GM18907 (cell line): ENCODE measurements around the gene FHOD3.
A peak's percentile ranks its signal among the peaks of the same experiment; 100 is the strongest.

Experiments used
- ATAC-seq: cut with Tn5 transposase; IDR thresholded peaks from one replicate; pipeline ENCODE4 v1.9.1; 2021; ENCODE audit warnings: mild to moderate bottlenecking, moderate library complexity; ENCODE audit not compliant: unreplicated experiment

The FHOD3 gene

DNA sequence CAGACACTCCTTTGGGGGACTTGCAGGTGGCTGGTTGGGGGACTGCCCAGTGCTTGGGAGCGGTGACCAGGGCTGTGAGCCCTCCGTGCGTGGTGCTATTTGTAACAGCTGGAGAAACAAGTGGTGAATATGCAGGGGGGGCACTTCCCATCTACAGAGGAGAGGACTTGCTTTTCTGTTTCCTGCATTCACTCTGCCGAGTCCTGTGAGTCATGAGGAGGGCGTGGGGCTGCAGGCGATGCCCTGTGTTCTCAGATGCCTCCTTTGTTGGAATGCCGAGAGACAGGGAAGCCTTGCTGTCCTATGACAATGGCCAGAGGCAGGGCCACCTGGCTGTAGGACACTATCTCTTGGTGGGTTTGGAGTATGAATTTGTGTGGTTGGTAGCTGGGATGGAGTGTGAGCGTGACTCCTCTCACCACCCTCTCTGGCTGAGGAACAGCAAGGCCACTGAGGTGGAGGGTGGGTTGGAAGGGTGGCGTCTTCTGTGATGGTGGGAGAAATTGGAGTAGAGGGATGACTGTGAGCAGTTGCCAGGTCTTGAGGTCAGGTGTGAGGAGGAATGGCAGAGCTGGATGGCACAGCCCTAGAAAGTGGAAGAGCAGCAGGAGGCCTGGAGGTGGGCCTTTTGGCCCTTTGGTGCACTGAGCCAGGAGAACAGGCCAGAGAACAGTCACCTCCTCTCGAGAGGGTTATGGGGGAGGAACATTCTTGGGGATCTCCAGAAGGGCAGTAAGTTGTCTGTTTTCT is 24.3 kb downstream of the FHOD3 start:
- ATAC-seq, result no peak

- ATAC-seq, result no peak
These were observed 24.9 kb downstream of the FHOD3 start for GRCh38 chr18:36322408-36322728.

DNA sequence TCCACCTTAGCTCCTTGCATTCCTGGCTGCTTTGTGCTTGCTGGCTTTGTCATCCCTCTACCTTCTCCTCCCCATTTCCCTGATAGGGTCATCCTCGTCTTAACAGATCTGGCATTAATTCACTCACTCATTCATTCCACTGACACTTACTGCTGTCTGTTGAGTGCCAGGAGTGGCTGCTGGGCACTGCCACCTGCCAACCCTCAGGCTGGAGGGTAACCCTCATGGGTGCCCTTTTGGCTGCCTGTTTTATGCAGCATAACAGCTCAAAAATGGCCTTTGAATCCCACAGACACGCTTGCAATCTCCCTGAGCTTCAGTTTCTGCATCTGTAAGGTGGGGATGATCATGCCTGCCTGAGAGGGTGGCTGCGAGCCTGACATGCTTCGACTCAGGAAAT is 25.2 kb downstream of the FHOD3 start:
- no peak for ATAC-seq

DNA sequence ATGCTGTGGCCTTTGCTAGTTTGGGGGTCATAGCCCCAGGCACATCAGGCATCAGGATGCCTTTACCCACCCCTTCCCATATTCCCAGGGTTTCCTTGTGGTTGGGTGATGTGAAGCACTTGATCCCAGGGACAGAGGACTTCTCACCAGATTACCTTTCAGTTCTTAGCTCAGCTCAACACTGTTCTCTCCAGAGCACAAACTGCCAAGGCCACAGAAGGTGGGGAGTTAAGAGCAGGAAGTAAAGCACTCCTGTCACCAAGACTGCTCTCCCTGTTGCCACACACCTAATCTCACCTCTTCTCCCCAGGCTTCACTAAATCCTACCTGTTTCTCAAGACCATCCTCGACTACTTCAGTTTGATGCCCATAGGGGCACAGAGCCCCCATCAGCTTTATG is 25.9 kb downstream of the FHOD3 start:
- ATAC-seq, result no peak

GRCh38 chr18:36325846-36326245 is 28.3 kb downstream of the FHOD3 start:
- ATAC-seq, result no peak

GRCh38 chr18:36326771-36327170 is 29.3 kb downstream of the FHOD3 start:
- ATAC-seq, result no peak

DNA sequence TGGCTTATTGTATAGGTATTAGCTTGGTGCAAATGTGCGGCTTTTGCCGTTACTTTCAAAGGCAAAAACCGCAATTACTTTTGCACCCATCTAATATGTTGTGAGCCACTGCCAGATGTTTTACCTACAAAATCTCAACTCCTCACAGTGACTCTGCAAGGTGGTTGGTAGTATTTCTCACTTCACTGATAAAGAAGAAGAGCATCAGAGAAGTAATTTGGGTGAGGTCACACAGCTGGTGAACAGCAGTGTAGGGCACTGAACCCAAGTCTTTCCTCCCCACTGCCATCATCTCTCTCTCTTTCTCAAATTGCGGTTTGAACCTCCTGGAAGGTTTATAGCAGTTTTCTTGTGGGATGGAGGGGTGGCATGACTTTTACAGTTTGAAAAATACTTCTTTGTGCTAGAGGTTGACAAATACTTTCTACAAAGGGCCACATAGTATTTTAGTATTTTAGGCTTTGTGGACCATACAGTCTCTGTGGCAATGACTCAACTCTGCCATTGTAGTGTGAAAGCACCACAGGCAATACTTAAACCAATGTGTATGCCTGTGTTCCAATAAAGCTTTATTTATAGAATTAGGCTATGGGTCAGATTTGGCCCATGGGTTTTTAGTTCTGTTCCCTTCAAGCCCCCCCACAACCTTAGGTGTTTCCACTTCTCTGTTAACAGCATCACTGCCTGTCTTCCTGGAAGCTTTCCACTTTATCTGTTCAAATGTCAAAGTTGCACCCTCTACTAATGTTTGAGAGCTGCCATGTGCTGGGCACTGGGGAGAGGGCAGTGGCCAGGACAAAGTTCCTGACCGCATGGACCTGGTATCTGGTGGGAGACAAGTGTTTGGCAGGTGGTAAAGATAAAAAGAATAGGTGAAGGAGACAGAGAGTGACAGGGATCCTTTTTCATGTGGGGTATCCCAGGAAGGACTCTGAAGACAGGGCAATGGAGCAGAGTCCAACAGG is 30.1 kb downstream of the FHOD3 start:
- no peak for ATAC-seq

DNA sequence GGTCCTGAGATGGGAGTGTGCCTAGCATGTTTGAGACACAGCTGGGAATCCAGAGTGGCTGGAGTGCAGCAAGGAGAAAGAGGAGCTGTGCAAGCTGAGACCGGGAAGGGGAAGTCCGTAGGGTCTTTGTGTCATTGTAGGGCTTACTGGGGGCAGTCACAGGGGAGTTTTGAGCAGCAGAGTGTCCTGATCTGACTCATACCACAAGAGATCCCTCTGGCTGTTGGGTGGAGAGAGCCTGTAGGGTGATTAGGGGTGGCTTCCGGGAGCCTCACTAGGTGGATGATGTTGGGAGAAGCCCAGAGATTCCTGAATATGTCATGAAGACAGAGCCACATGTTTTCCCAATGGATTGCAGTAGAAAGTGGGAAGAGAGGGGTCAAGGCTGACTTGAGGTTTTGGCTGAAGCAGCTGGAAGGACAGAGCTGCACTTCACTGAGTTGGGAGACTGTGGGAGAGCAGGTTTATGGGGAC is 30.9 kb downstream of the FHOD3 start:
- no peak for ATAC-seq

DNA sequence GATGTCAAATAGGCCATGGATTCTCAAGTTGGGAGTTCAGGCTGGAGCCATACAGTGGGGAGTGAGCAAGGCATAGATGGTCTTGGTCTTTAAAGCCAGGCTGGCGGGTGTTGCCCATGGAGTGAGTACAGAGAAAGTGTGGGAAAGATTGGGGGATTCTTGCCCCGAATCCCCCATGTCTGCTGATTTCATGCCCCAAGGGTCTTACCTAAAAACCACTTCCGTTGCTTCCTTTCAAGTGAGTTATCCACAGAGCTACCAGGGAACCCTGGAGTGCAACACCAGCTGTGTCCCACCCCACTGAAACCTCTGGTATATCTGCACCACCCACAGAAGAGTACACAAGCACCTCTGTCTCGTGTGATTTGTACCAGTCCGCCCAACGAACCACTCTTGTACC is 31.4 kb downstream of the FHOD3 start:
- no peak for ATAC-seq

GRCh38 chr18:36329684-36330434 is 32.3 kb downstream of the FHOD3 start:
- ATAC-seq, result no peak

- no peak for ATAC-seq
These were observed 33.0 kb downstream of the FHOD3 start for GRCh38 chr18:36330435-36331052.

DNA sequence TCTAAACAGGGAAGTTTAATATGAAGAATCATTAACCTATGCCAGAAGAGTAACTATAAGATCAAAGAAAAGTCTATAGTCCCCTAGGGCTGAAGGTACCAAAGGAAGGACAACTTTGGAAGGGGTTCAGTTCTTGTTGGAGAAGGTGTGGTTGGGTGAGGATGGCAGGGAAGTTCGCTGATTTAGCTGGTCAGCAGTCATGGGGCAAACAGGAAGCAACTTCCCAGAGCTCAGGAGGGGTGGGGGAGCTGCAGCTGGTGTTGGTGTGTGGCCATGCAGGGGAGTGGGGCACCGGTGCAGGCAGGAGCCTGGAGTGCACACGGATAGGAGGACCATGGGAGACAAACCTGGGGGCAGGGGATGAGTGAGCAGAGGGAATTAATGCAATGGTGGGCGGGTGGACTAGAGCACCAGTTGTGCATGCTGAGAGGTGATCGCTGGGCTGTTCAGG is 34.0 kb downstream of the FHOD3 start:
- no peak for ATAC-seq

GRCh38 chr18:36333414-36333813 is 35.9 kb downstream of the FHOD3 start:
- no peak for ATAC-seq

- no peak for ATAC-seq
These were observed 37.3 kb downstream of the FHOD3 start for GRCh38 chr18:36334798-36335197.

GRCh38 chr18:36335476-36336279 is 38.2 kb downstream of the FHOD3 start:
- ATAC-seq, result no peak

DNA sequence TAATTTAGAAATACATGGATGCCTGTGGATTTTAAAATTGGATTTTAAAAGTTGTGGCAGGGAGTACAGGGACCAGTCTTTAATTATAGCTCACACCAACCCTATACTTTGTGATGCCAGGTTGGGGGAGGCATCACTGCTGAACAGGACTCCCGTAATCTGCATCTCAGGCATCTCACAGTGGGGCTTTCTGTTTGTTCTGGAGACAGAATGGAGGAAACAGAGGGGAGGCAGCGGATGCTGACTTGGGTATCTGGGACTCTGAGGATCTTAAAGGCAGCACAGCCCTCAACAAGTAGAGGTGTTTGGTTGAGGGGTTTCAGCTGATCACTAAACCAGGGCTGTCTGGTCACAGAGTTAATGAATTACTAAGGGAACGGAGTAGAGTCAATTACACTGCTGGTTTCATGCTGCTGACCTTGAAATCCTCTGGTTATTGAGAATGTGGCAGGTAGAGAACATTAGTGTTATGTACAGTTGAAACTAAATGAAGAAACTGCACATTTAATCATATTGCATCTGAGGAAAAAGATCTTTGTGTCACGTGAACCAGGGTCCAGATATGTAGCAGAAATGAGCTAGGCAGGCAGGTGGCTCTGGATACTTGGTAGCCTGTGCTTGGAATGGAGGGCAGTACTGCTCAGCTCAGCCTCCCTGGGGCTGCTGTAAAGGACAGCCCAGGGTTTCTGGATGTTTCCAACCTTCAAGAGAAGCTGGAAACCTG is 40.3 kb downstream of the FHOD3 start:
- peak; percentile 46 for ATAC-seq

DNA sequence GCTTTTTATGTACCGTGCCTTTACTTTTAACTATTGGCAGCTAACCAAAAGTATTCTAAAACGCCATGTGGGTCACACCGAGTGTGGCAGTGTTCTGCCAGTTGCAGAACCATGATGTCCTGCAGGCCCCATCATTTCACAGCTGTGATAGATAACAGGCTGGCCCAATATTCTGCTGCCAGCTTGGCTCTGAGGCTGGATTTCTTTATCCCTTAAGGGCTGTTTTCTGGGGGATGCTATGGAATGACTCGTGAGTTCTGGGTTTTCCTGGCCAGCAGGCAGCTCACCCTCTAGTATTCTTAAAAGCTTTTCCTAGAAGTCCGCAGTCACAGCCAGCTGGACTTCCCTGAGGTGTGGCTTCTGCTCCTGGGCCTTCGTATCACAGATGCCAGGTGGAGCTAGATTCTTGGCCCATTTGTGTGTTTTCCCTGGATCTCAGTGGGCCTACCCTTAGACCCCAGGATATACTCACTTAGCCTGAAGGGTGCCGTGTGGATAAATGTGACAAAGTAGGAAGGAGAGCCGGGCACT is 41.0 kb downstream of the FHOD3 start:
- no peak for ATAC-seq

- ATAC-seq, result no peak
These were observed 42.7 kb downstream of the FHOD3 start for GRCh38 chr18:36340246-36340645.

DNA sequence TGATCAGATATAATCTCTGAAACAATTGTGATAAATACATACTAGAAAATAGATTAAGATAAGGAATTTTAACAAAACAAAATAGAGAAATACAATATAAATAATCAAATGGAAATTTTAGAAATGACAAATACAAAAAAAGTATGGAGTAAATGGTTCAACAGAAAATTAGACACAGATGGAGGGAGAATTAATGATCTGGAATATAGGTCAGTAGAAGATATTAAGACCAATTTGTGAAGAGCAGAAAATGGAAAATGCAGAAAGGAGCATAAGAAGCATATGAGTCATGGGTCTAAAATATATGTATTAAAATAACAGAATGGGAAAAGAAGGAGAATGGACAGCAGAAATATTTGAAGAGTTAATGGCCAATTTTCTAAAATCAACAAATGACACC is 44.4 kb downstream of the FHOD3 start:
- no peak for ATAC-seq
